Effector CD4-positive, alpha-beta T cell (primary cell): ENCODE data around the gene CCDC167.
"Not testable (repeated sequence)": the region's sequence is repeated elsewhere in the genome, so short reads cannot be mapped to it uniquely, and the experiment has no call there.

Experiments
- DNase-seq: peaks from one replicate; pipeline ENCODE4 v3.0.0-alpha.2; 2020

CCDC167 gene

GRCh38 chr6:37507690-37508421 is 8.2 kb upstream of the CCDC167 start:
- peak; percentile 33 for DNase-seq

GRCh38 chr6:37507077-37507476 is 7.4 kb upstream of the CCDC167 start:
- DNase-seq = no peak

GRCh38 chr6:37506479-37506878 is 6.8 kb upstream of the CCDC167 start:
- no peak for DNase-seq

- no peak for DNase-seq
Observed at GRCh38 chr6:37504024-37504423, 4.3 kb upstream of the CCDC167 start.

- peak; percentile 14 for DNase-seq
Observed at GRCh38 chr6:37503309-37503965, 3.7 kb upstream of the CCDC167 start.

- DNase-seq = peak; percentile 74
Observed at GRCh38 chr6:37502703-37503291, 3.1 kb upstream of the CCDC167 start.

- peak; percentile 25 for DNase-seq
Observed at GRCh38 chr6:37501632-37502491, 2.2 kb upstream of the CCDC167 start.

- DNase-seq = not testable (repeated sequence)
Observed at GRCh38 chr6:37500904-37501303, 1.2 kb upstream of the CCDC167 start.

- DNase-seq = no peak
Observed at GRCh38 chr6:37500294-37500608, 558 bp upstream of the CCDC167 start.

- no peak for DNase-seq
Observed at GRCh38 chr6:37496951-37497885, 2.5 kb downstream of the CCDC167 start.

- no peak for DNase-seq
Observed at GRCh38 chr6:37495244-37495934, 4.3 kb downstream of the CCDC167 start.

- DNase-seq = no peak
Observed at GRCh38 chr6:37493661-37493995, 6.1 kb downstream of the CCDC167 start.

GRCh38 chr6:37492991-37493660 is 6.6 kb downstream of the CCDC167 start:
- no peak for DNase-seq

GRCh38 chr6:37492236-37492972 is 7.3 kb downstream of the CCDC167 start:
- DNase-seq = no peak

- no peak for DNase-seq
Observed at GRCh38 chr6:37491830-37492208, 7.9 kb downstream of the CCDC167 start.

GRCh38 chr6:37491171-37491829 is 8.4 kb downstream of the CCDC167 start:
- DNase-seq = no peak

GRCh38 chr6:37490536-37491170 is 9.0 kb downstream of the CCDC167 start:
- DNase-seq = no peak

GRCh38 chr6:37489697-37490336 is 9.9 kb downstream of the CCDC167 start:
- no peak for DNase-seq

- DNase-seq = no peak
Observed at GRCh38 chr6:37488476-37488875, 11.2 kb downstream of the CCDC167 start.
